Measurements from ENCODE around the gene STAC3. TPM values are rescaled to one million over a fixed set of nuclear protein-coding genes. Genes with fewer than 3 reads are reported as not detected.
A peak's percentile ranks its signal among the peaks of the same experiment; 100 is the strongest.

The STAC3 gene
- total RNA-seq, 1 experiment from 2014 or later: 2.5 TPM

DNA sequence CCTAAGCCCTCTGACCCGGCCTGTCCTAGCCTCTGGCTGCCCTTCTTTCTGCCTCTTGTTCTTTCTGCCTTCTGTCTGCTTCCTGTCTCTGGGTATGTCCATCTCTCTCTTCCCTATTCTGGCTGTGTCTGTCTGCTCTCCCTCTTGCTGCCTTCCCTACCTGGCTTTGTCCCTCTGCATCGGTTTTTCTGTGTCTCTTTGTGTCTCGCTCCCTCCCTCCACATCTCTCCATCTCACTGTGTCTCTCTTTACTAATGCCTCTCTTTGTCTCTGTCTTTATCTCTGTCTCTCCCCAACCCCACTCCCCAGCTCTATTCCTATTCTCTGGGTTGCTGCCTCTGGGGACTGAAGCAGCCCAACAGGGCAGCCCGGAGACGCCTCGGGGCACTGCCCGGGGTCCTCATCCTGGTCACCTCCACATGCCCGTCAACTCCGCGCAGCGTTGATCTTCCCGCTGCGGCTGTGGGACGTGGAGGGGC is 11.4 kb downstream of the STAC3 start (continued):
- TF ChIP-seq, protein P1, sequence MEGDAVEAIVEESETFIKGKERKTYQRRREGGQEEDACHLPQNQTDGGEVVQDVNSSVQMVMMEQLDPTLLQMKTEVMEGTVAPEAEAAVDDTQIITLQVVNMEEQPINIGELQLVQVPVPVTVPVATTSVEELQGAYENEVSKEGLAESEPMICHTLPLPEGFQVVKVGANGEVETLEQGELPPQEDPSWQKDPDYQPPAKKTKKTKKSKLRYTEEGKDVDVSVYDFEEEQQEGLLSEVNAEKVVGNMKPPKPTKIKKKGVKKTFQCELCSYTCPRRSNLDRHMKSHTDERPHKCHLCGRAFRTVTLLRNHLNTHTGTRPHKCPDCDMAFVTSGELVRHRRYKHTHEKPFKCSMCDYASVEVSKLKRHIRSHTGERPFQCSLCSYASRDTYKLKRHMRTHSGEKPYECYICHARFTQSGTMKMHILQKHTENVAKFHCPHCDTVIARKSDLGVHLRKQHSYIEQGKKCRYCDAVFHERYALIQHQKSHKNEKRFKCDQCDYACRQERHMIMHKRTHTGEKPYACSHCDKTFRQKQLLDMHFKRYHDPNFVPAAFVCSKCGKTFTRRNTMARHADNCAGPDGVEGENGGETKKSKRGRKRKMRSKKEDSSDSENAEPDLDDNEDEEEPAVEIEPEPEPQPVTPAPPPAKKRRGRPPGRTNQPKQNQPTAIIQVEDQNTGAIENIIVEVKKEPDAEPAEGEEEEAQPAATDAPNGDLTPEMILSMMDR (IDR thresholded peaks at IDR 0.05 in 2 of 3, conservative IDR thresholded peaks at IDR 0.05 in 1 of 3; ENCODE audit: borderline replicate concordance in 1 of 3, insufficient read depth in 1 of 3, low read depth in 2 of 3, low read length in 2 of 3): no peak
- TF ChIP-seq SP1 (IDR thresholded peaks at IDR 0.05; ENCODE audit: low read depth) (no peak), POLR2A (IDR thresholded peaks at IDR 0.05; ENCODE audit: borderline replicate concordance, extremely low read depth, insufficient read depth, insufficient read length) (no peak), YY1 (IDR thresholded peaks at IDR 0.05; ENCODE audit: extremely low read depth, insufficient replicate concordance, low read depth, low read length) (no peak), POLR2AphosphoS5 (IDR thresholded peaks at IDR 0.05; ENCODE audit: low read depth, low read length) (no peak)

DNA sequence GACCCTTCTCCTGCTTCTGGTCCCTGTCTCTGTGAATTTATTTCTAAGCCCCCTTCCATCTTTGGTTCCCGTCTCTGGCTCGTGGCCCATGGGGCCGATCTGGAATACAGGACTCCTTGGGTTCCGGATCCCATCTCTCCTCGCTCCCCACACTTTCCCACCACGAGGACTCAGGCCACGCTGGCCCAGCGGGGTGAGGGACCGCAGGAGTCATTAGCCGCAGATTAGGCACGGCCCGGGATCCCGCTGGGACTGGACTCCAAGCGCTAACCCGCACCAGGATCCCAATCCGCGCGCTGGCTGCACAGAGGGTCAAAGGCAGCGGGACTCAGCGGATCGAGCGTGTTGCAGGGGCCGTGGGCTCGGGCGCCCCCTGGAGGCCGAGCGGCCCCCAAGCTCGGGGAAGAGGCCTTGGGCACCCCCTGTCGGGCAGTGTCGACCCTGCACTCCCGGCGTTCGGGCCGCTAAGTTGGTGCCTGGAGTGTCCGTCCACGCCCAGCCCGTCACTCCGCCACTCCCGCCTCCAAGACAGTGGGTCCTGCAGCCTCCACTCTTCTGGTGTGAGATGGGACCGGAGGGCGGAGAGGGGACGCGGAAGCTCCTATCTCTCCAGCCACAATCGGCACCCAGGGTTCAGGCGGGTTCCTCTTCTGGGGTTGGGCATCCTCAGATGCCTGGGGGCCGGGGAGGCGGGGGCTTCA is 12.0 kb downstream of the STAC3 start:
- TF ChIP-seq, protein P2, sequence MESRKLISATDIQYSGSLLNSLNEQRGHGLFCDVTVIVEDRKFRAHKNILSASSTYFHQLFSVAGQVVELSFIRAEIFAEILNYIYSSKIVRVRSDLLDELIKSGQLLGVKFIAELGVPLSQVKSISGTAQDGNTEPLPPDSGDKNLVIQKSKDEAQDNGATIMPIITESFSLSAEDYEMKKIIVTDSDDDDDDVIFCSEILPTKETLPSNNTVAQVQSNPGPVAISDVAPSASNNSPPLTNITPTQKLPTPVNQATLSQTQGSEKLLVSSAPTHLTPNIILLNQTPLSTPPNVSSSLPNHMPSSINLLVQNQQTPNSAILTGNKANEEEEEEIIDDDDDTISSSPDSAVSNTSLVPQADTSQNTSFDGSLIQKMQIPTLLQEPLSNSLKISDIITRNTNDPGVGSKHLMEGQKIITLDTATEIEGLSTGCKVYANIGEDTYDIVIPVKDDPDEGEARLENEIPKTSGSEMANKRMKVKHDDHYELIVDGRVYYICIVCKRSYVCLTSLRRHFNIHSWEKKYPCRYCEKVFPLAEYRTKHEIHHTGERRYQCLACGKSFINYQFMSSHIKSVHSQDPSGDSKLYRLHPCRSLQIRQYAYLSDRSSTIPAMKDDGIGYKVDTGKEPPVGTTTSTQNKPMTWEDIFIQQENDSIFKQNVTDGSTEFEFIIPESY (IDR thresholded peaks at IDR 0.05; ENCODE audit: extremely low read depth, insufficient replicate concordance, low read length): peak; percentile 58
- TF ChIP-seq POLR2AphosphoS5 (IDR thresholded peaks at IDR 0.05; ENCODE audit: low read depth, low read length) (peak; percentile 67), SIN3A (IDR thresholded peaks at IDR 0.05; ENCODE audit: low read depth) (no peak)
- TF ChIP-seq, protein P1 (IDR thresholded peaks at IDR 0.05 in 2 of 3, conservative IDR thresholded peaks at IDR 0.05 in 1 of 3; ENCODE audit: borderline replicate concordance in 1 of 3, insufficient read depth in 1 of 3, low read depth in 2 of 3, low read length in 2 of 3): peak in 2 of 3 experiments; percentile 100; a peak in 4 of 6 replicates
- intact Hi-C loops (cut with micrococcal nuclease): loop anchor here (1.0 kb wide), 1 partner anchor 26 kb away; no protein-coding TSS in a partner anchor
- Histone ChIP-seq H3K36me3 (ENCODE audit: control insufficient read depth in 1 of 2, insufficient read depth in 2 of 2, low read length in 2 of 2) (peaks cover 2 to 3% of the 10 kb centered on the region in 2 experiments; a peak in 2 of 4 replicates), H3K4me1 (ENCODE audit: control insufficient read depth in 1 of 2, insufficient read depth in 2 of 2, low read length in 2 of 2) (peaks cover 23 to 42% of the 10 kb centered on the region in 2 experiments), H3K9me3 (ENCODE audit: control insufficient read depth in 1 of 2, insufficient read depth in 1 of 2, low read depth in 1 of 2, low read length in 2 of 2) (no peaks in the 10 kb centered on the region), H3K4me3 (replicated peaks in 1 of 2; ENCODE audit: low read depth in 1 of 2, low read length in 2 of 2) (peak overlapping the region; percentile 47 to 55), H3K27ac (ENCODE audit: low read depth, low read length) (no peak overlapping the region), H4K20me1 (ENCODE audit: insufficient read depth) (no peaks in the 10 kb centered on the region), H2AFZ (ENCODE audit: low read depth, low read length, poor library complexity, severe bottlenecking) (no peak overlapping the region), H3K9me2 (ENCODE audit: insufficient read depth) (no peaks in the 10 kb centered on the region), H3K27me3 (ENCODE audit: insufficient read depth, low read length) (peaks cover 4% of the 10 kb centered on the region; the same call in 1 of the 2 replicates), H3K79me2 (ENCODE audit: insufficient read depth, low read length) (no peaks in the 10 kb centered on the region), H3K9ac (ENCODE audit: low read length) (no peak overlapping the region), H3K4me2 (ENCODE audit: low read length) (peak overlapping the region; percentile 77)
- peak; percentile 70 for ATAC-seq
- POLR2A ChIA-PET: interaction anchor here (3.5 kb wide), 1 partner anchor 9 kb away, joined by 16 read pairs; the partner anchor contains the start of gene SHMT2
- no TSS peak for BruUV-seq (replicated peaks)
- RAD21 ChIA-PET (ENCODE audit: low non-redundant PET in 1 of 2, low total read pairs in 2 of 2, uncharacterized antibody in 2 of 2, unreplicated experiment in 2 of 2): interaction anchor here in 1 of 2 experiments (0.8 kb wide), 1 partner anchor 26 kb away, joined by 4 read pairs; no protein-coding TSS in a partner anchor
- CTCF ChIA-PET: interaction anchor here (0.6 to 3.3 kb wide), 7 partner anchors 9 to 216 kb away, joined by 3 to 38 read pairs (median 5); partner anchors contain the start of genes INHBE, NEMP1 and SHMT2
- DNase-seq (ENCODE audit: low read depth, low spot score): peak; percentile 58
